Aorta (tissue), 5 donors: ENCODE data around the gene TLR3. TPM values are rescaled to one million over a fixed set of nuclear protein-coding genes. Genes with fewer than 3 reads are reported as not detected.

Experiments used
- ATAC-seq: fragments of 200-7000 bp; cut with Tn5 transposase; one replicate; pipeline ENCODE4 v1.9.1; 2022; ENCODE audit warnings: moderate library complexity; ENCODE audit not compliant: low FRiP score
- DNase-seq, 2 donors: peaks; one replicate each; pipeline ENCODE4 v3.0.0-alpha.2; 2020
- H3K27ac ChIP-seq, 2 donors: one replicate each; pipeline ENCODE4 v1.5.1; 2013; ENCODE audit warnings: low read length in 2 of 2, mild to moderate bottlenecking in 2 of 2, moderate library complexity in 2 of 2, control low read depth in 1 of 2, inconsistent platforms in 1 of 2, low read depth in 1 of 2
- H3K27me3 ChIP-seq, 2 donors: one replicate each; pipeline ENCODE4 v1.6.1; 2013; ENCODE audit warnings: control low read depth in 1 of 2, low read length in 1 of 2, mild to moderate bottlenecking in 1 of 2, moderate library complexity in 1 of 2; ENCODE audit not compliant: insufficient read depth in 2 of 2, control insufficient read depth in 1 of 2
- H3K36me3 ChIP-seq, 2 donors: one replicate each; pipeline ENCODE4 v1.6.1; 2013; ENCODE audit warnings: control low read depth in 1 of 2, low read length in 1 of 2, mild to moderate bottlenecking in 1 of 2; ENCODE audit not compliant: insufficient read depth in 2 of 2, control insufficient read depth in 1 of 2
- H3K4me1 ChIP-seq, 2 donors: one replicate each; pipeline ENCODE4 v1.6.1; 2013; ENCODE audit warnings: low read length in 2 of 2, control low read depth in 1 of 2, mild to moderate bottlenecking in 1 of 2, moderate library complexity in 1 of 2; ENCODE audit not compliant: insufficient read depth in 2 of 2, control insufficient read depth in 1 of 2
- H3K4me3 ChIP-seq, 2 donors: one replicate each; pipeline ENCODE4 v1.5.1; 2013; ENCODE audit warnings: low read length in 2 of 2, control low read depth in 1 of 2, mild to moderate bottlenecking in 1 of 2
- H3K9me3 ChIP-seq: one replicate; pipeline ENCODE4 v1.6.1; 2013; ENCODE audit warnings: mild to moderate bottlenecking, low read length; ENCODE audit not compliant: control insufficient read depth
- WGBS, 2 donors: extraction: QIAGEN DNeasy Blood & Tissue Kit; methylation state at CpG; one replicate each; pipeline ENCODE4 v1.1.7; 2013; 5-methylcytosine and 5-hydroxymethylcytosine counted together
- intact Hi-C, 2 donors: fragments of 100-400 bp; cut with DNase I; formaldehyde crosslinking; loops; one replicate each; pipeline versions ENCODE4 v1.14.2 to v1.15.0; 2022
- long read RNA-seq, 2 donors: library from polyadenylated mRNA; unstranded; transcript quantifications; one replicate each; pipeline ENCODE4 v2.0.0, GENCODE V29; 2020 to 2021
- polyA plus RNA-seq, 2 donors: library from polyadenylated mRNA; stranded (reverse); fragments of 200-250 nt; gene quantifications; one replicate each; pipeline ENCODE4 v1.2.3, GENCODE V29; 2013
- total RNA-seq, 2 donors: library from RNA; stranded (reverse); fragmentation: NEBNext Ultra II Directional; extraction: Animal tissue kit (Norgen Biotek cat#: 25700); gene quantifications; one replicate each; pipeline ENCODE4 v1.2.1, GENCODE V29; 2021
- donor health status: healthy with polysubstance abuse.
- donor health status: Bipolar disorder and iron deficiency.
- donor health status: DM: no; HTN: no; CAD: no.
- donor health status: DM: no; HTN: no; CAD: no.
- donor health status: DM: yes; HTN: yes; CAD: no.

TLR3 gene
- 10 to 100 TPM in 1 of 2 donors, 1 to 10 TPM in 1; 6.2 to 14.9 TPM for total RNA-seq
- polyA plus RNA-seq, result 1 to 10 TPM; 2.0 to 2.2 TPM
- long read RNA-seq, donor 1, full-length matches to known transcripts, result 2 of 4 reads
- long read RNA-seq, donor 1, partial matches to known transcripts, result 2 of 4 reads
- long read RNA-seq, donor 1, other reads (novel, unspliced or antisense), result 0 of 4 reads
- long read RNA-seq, donor 2, full-length matches to known transcripts, result 4 of 4 reads
- long read RNA-seq, donor 2, partial matches to known transcripts, result 0 of 4 reads
- long read RNA-seq, donor 2, other reads (novel, unspliced or antisense), result 0 of 4 reads

GRCh38 chr4:186068581-186069348 lies at the start of gene TLR3:
TLR3 (plus strand) TSS chr4:186069156; CDS start chr4:186076620, 7,464 bp downstream.
- intact Hi-C loops, result loop anchor here (2.0 to 5.0 kb wide), 2 partner anchors 68 to 69 kb away; no protein-coding TSS in a partner anchor
- H3K4me1 ChIP-seq, result no peaks in the 10 kb centered on the region
- 0% methylated on average over 12 of the region's 12 CpGs for WGBS, 2 donors
- peak; percentile 72 for ATAC-seq
- H3K36me3 ChIP-seq, result no peaks in the 10 kb centered on the region
- peak within 1 kb of the TSS; percentile 99 for H3K4me3 ChIP-seq
- H3K9me3 ChIP-seq, result no peaks in the 10 kb centered on the region
- no peak for DNase-seq
- no peak within 1 kb of the TSS for H3K27ac ChIP-seq
- H3K27me3 ChIP-seq, result no peaks in the 10 kb centered on the region

GRCh38 chr4:186019269-186019668 lies 49.7 kb upstream of the TLR3 start:
- intact Hi-C loops, result no loop called here
- Histone ChIP-seq H3K9me3 (no peaks in the 10 kb centered on the region), H3K4me1 (no peaks in the 10 kb centered on the region), H3K27me3 (no peaks in the 10 kb centered on the region), H3K4me3 (no peak overlapping the region), H3K36me3 (no peaks in the 10 kb centered on the region), H3K27ac (no peak overlapping the region)
- DNase-seq, result no peak
- ATAC-seq, result no peak

- Histone ChIP-seq H3K27me3 (no peaks in the 10 kb centered on the region), H3K27ac (no peak overlapping the region), H3K4me3 (no peak overlapping the region), H3K36me3 (no peaks in the 10 kb centered on the region), H3K9me3 (no peaks in the 10 kb centered on the region), H3K4me1 (no peaks in the 10 kb centered on the region)
- ATAC-seq (no peak), DNase-seq (no peak)
- intact Hi-C loops, result loop anchor here (2.0 to 10.0 kb wide), 4 partner anchors 245 to 383 kb away; no protein-coding TSS in a partner anchor
- 97% methylated on average over 17 of the region's 17 CpGs for WGBS, 2 donors
These were observed 48.7 kb upstream of the TLR3 start for GRCh38 chr4:186020106-186020792.

DNA sequence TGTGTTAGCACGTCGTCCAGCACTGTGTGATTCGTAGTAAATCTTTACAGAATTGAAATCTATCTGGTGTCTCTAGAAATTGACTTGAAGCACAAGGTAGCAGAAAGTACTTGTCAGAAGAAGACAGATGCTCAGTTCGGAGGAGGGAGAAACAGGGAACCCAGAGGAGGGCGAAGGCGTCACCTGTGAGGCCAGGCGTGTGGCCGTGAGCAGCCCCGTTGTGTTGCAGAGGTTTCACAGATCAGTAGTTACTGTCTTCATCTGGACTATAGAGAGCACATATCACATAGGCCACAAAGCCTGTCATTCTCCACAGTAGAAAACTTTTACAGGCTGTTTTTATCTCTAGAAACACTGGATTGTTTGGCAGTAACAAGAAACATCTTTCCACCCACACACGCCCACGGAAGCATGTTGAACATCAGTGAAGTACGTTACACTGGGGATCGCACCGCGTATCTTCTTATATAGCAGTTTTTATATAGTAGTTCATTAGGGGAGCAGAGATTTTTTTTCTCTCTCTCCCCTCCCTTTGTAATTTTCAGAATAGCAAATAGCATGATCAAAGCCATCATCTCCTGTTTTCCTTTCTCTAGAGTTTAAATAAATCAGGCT lies 48.1 kb upstream of the TLR3 start:
- H3K4me1 ChIP-seq, result peaks cover 0 to under 1% of the 10 kb centered on the region in 2 donors
- H3K36me3 ChIP-seq, result no peaks in the 10 kb centered on the region
- ATAC-seq (no peak), DNase-seq (no peak)
- 76 to 77% methylated on average over 15 of the region's 15 CpGs for WGBS, 2 donors
- no peak overlapping the region for H3K27ac ChIP-seq
- H3K27me3 ChIP-seq, result no peaks in the 10 kb centered on the region
- no peaks in the 10 kb centered on the region for H3K9me3 ChIP-seq
- H3K4me3 ChIP-seq, result no peak overlapping the region
- intact Hi-C loops, result loop anchor here (2.0 to 10.0 kb wide), 4 partner anchors 246 to 384 kb away; no protein-coding TSS in a partner anchor

- Histone ChIP-seq H3K4me1 (peaks cover 0 to 3% of the 10 kb centered on the region in 2 donors), H3K4me3 (peak overlapping the region in 1 of 2 donors; percentile 35), H3K36me3 (no peaks in the 10 kb centered on the region), H3K27ac (no peak overlapping the region), H3K27me3 (no peaks in the 10 kb centered on the region), H3K9me3 (no peaks in the 10 kb centered on the region)
- DNase-seq (no peak), ATAC-seq (peak; percentile 75)
- intact Hi-C loops, result loop anchor here (2.0 to 10.0 kb wide), 4 partner anchors 247 to 384 kb away; no protein-coding TSS in a partner anchor
- 8 to 12% methylated on average over 11 of the region's 11 CpGs for WGBS, 2 donors
These were observed 47.3 kb upstream of the TLR3 start for GRCh38 chr4:186021461-186022167.

GRCh38 chr4:186023975-186024374 lies 45.0 kb upstream of the TLR3 start:
- Histone ChIP-seq H3K4me1 (peaks cover 0 to 3% of the 10 kb centered on the region in 2 donors), H3K27ac (no peak overlapping the region), H3K27me3 (no peaks in the 10 kb centered on the region), H3K36me3 (no peaks in the 10 kb centered on the region), H3K9me3 (no peaks in the 10 kb centered on the region), H3K4me3 (no peak overlapping the region)
- DNase-seq (no peak), ATAC-seq (no peak)
- intact Hi-C loops, result loop anchor here (5.0 to 10.0 kb wide), 3 partner anchors 249 to 387 kb away; no protein-coding TSS in a partner anchor
- 87% methylated on average over 14 of the region's 14 CpGs for WGBS, 2 donors

- Histone ChIP-seq H3K36me3 (no peaks in the 10 kb centered on the region), H3K27ac (no peak overlapping the region), H3K27me3 (no peaks in the 10 kb centered on the region), H3K4me3 (no peak overlapping the region), H3K9me3 (no peaks in the 10 kb centered on the region), H3K4me1 (peaks cover 0 to 5% of the 10 kb centered on the region in 2 donors)
- intact Hi-C loops, result loop anchor here (5.0 to 10.0 kb wide), 6 partner anchors 158 to 388 kb away; no protein-coding TSS in a partner anchor
- DNase-seq (no peak), ATAC-seq (no peak)
- WGBS, 2 donors, result 91 to 93% methylated on average over 15 of the region's 15 CpGs
These were observed 44.1 kb upstream of the TLR3 start for GRCh38 chr4:186024637-186025407.
